ENCODE results near the gene MCTP2.
"Not testable (repeated sequence)": the region's sequence is repeated elsewhere in the genome, so short reads cannot be mapped to it uniquely, and the experiment has no call there.

MCTP2 gene

DNA sequence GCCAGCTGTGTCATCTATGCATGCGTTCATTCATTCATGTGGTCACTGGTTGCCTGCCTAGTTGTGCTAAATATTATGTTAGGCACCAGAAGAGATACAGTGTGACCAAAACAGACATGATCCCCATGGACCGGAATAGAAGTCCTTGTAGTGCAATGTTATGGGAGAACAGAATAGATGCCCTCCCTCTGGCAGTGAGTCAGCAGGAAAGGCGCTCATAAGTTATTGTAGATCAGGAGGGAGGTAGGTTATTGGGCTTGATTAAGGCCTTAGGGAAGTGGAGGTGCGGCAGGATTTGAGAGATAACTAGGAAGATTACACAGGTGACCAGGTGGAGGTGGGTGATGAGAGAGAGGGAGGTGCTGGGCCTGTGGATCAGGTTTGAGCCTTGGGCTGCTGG is 5.2 kb downstream of the MCTP2 start:
- no peak for DNase-seq (ENCODE audit: low spot score)

DNA sequence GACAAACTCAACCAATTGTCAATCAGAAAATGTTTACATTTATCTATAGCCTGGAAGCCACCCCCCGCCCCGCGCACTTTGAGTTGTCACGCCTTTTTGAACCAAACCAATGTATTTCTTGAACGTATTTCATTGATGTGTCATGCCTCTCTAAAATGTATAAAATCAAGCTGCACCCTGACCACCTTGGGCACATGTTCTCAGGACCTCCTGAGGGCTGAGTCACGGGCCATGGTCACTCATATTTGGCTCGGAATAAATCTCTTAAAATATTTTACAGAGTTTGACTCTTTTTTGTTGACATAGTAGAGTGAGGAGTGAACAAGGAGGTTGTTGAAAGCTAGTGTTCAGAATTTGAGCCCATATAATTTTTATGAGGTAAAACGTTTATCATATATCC is 6.5 kb downstream of the MCTP2 start:
- DNase-seq (ENCODE audit: low spot score) = no peak

- DNase-seq (ENCODE audit: low spot score) = no peak
Measured at GRCh38 chr15:94238539-94239118, 7.3 kb downstream of the MCTP2 start.

GRCh38 chr15:94239474-94239873 is 8.1 kb downstream of the MCTP2 start:
- DNase-seq (ENCODE audit: low spot score) = no peak

GRCh38 chr15:94240480-94240879 is 9.1 kb downstream of the MCTP2 start:
- DNase-seq (ENCODE audit: low spot score) = no peak

- no peak for DNase-seq (ENCODE audit: low spot score)
Measured at GRCh38 chr15:94242257-94242656, 10.9 kb downstream of the MCTP2 start.

- not testable (repeated sequence) for DNase-seq (ENCODE audit: low spot score)
Measured at GRCh38 chr15:94243003-94243402, 11.6 kb downstream of the MCTP2 start.

- no peak for DNase-seq (ENCODE audit: low spot score)
Measured at GRCh38 chr15:94243418-94243817, 12.1 kb downstream of the MCTP2 start.

- DNase-seq (ENCODE audit: low spot score) = no peak
Measured at GRCh38 chr15:94246016-94246415, 14.7 kb downstream of the MCTP2 start.

- no peak for DNase-seq (ENCODE audit: low spot score)
Measured at GRCh38 chr15:94247789-94248638, 16.7 kb downstream of the MCTP2 start.

DNA sequence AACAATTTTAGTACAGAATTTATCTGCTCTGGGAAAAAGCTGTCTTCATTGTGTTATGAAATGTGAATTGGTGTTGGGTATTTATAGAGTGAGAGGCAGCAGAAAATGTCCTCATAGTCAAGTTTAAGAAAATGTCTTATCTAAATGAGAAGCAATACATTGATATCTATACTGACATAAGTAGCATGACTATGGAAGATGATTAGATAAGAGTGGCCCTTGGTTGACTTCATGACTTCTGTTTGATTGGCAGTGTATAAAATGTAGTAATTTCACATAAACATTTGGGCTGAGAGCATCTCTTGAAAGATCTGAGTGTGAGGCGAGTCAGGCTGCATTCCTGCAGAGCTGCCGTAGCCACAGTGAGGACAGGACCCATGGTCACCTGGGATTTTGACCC is 19.4 kb downstream of the MCTP2 start:
- DNase-seq (ENCODE audit: low spot score) = no peak

GRCh38 chr15:94252223-94252766 is 20.9 kb downstream of the MCTP2 start:
- DNase-seq (ENCODE audit: low spot score) = no peak

- DNase-seq (ENCODE audit: low spot score) = no peak
Measured at GRCh38 chr15:94252906-94253491, 21.6 kb downstream of the MCTP2 start.

DNA sequence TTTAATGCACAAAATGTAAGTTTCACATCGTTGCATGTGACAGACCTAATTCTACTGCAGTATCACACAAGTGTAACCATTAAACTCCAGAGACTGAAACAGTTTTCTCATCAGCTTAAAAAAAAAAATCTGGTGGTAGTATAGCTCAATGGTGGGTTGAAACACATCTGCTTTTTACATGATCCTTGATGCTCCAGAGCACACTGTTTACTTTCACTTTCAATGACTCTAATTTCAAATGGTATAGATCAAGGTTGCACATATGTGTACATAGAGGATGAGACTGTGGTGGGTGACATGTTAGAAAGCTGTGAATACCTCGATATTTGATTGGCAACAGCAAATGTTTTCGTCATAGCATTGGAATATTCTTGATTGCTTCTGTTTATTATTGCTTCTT is 22.4 kb downstream of the MCTP2 start:
- no peak for DNase-seq (ENCODE audit: low spot score)

DNA sequence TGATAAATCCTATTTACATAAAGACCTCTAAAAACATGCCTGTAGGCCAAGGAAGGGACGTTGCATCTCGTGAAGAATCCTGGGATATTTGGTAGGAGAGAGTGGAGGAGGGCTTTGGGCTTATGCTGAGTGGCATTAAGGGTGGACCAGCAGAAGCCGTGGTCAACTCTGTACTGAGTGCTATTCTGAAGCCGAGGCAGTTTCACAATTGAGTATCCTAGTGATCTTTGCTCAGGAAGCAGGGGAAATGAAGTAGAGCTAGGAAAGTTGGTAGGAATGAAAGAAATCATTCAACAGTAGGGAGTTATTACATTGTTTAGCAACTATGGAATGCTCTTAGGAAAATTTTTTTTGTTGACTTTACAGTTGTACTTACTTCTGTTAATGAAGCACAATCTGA is 24.2 kb downstream of the MCTP2 start:
- no peak for DNase-seq (ENCODE audit: low spot score)

DNA sequence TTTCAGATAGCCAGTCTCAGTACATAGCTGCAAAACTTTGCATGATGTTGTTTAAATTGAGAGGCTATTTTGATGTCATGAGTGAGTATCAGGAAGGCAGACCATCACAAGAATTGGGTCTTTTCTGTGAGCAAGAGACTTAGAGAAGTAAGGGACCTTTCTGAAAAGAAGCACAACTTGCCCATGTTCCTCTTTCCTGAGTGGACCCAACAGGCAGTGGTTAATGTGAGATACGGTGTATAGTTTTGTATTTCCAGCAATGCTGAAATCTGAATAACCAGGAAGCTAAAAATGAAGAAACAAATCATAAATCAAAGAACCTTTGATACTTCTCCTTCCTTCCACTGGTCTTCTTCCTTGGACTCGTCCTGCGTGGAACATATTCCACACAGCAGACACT is 25.1 kb downstream of the MCTP2 start:
- no peak for DNase-seq (ENCODE audit: low spot score)

DNA sequence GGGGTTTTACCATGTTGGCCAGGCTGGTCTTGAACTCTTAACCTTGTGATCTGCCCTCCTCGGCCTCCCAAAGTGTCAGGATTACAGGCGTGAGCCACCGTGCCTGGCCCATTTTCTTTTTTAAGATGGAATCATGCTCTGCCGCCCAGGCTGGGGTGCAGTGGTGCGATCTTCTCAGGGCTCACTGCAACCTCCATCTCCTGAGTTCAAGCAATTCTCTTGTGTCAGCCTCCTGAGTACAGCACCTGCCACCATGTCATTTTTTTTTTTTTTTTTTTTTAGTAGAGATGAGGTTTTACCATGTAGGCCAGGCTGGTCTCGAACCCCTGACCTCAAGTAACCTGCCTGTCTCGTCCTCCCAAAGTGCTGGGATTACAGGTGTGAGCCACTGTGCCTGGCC is 26.4 kb downstream of the MCTP2 start:
- DNase-seq (ENCODE audit: low spot score) = not testable (repeated sequence)

GRCh38 chr15:94258246-94258645 is 26.9 kb downstream of the MCTP2 start:
- no peak for DNase-seq (ENCODE audit: low spot score)

GRCh38 chr15:94259121-94259751 is 27.9 kb downstream of the MCTP2 start:
- no peak for DNase-seq (ENCODE audit: low spot score)

- DNase-seq (ENCODE audit: low spot score) = no peak
Measured at GRCh38 chr15:94259863-94260262, 28.5 kb downstream of the MCTP2 start.

GRCh38 chr15:94262201-94262600 is 30.8 kb downstream of the MCTP2 start:
- no peak for DNase-seq (ENCODE audit: low spot score)
